GM19372 (cell line): ENCODE results near the gene FARS2.
A peak's percentile ranks its signal among the peaks of the same experiment; 100 is the strongest.

Experiments used
- ATAC-seq: cut with Tn5 transposase; IDR thresholded peaks from one replicate; pipeline ENCODE4 v1.9.1; 2021; ENCODE audit warnings: mild to moderate bottlenecking, low read depth, moderate library complexity; ENCODE audit not compliant: unreplicated experiment

The FARS2 gene

DNA sequence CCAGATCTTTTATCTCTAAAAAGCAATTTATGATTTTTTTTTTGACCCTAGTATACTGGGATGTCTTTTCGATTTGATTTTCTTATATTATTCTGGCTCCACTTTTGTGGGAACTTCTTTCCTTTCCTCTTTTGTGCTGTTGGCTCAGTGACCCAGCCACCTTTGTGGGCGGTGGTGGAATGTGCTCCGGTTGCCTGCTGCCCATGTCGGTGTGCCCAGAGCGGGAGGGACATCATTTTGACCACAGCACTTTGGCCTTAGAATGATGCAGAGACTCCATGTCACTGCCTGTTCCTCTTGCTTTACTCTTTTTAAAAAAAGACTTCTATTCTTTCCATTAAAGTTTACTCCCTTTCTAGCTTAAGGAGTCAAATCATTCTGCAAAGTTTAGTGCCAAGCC, 198.0 kb downstream of the FARS2 start:
- ATAC-seq, result no peak

DNA sequence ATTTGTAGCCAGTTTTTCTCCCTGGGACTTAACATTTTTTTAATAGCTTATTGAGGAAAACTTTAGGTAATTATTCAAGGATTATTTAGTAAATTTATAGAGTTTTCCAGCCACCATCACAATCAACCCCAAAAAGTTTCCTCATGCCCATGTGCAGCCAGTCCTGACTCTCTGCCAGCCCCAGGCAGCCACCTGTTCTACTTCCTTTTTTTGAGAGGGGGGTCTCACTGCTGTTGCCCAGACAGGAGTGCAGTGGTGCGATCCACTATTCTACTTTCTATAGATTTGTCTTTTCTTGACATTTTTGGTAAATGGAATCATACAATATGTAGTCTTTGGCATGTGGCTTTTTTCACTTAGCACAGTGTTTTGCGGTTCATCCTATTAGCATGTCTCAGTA, 200.1 kb downstream of the FARS2 start:
- no peak for ATAC-seq

DNA sequence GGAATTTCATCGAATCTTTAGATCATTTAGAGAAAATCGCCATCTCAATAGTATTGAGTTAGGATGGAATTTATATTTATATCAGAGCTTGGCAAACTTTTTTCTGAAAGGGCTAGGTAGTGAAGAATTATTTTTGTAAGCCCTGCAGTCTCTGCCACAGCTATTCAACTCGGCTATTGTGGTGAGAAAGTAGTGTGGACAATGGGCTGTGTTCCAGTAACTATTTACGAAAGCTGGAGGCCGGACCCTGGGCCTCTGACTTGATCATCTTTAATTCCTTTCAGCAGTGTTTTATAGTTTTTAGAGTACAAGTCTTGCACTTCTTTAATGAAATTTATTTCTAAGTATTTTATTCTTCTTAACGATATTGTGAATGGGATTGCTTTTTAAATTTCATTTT, 201.5 kb downstream of the FARS2 start:
- ATAC-seq, result no peak

DNA sequence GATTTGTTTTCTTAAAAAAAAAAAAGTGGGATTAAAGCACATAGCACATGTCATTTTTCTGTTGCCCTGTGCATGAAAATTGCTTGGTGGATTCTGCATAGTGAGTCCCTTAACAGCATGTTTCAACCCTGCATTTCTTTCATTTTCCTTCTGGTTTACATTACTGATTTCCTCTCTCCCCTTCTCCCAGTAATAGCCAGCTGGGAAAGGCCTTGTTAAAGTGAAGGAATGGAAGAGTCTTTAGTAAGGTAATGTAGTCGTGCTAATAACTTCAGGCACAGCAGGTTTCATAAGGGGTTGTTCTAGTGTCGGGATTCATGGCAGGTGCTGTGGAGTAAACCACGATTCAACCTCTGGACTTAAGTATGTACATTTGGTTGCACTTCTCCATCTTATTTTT, 202.4 kb downstream of the FARS2 start:
- ATAC-seq, result no peak

DNA sequence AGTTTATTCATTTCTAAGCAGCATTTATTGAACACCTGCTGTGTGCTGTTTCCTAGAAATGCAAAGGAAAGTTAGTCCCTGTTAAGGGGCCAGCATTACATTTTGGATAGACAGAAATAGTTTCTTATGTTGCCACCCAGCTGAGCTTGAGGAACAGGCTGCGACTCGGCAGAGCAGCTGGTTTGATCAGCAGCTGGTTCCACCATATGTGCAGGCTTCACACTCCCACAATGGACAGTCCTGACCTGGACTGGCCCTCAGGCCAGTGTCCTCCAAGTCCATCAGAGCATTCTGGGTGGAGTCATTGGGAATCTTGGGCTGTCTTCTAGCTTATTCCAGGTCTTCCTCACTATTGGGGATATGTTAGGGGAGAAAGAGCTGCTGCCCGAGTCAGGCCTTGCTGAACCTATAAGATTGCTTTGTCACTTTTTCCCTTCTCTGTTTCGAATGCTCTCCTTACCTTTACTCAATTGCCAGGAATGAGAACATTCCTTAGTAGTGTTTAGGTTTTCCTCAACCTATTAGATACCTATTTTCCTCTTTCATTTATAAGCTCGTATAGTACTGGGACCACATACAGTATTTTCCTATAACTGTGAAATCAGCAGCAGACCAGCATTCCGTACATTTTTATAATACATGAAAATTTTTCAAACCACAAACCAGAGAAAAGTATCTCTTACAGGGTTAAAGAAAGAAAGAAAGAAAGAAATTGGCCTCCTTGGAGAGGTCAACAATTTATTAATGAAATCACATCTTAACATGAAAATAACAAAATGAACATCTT, 203.0 kb downstream of the FARS2 start:
- ATAC-seq, result no peak

DNA sequence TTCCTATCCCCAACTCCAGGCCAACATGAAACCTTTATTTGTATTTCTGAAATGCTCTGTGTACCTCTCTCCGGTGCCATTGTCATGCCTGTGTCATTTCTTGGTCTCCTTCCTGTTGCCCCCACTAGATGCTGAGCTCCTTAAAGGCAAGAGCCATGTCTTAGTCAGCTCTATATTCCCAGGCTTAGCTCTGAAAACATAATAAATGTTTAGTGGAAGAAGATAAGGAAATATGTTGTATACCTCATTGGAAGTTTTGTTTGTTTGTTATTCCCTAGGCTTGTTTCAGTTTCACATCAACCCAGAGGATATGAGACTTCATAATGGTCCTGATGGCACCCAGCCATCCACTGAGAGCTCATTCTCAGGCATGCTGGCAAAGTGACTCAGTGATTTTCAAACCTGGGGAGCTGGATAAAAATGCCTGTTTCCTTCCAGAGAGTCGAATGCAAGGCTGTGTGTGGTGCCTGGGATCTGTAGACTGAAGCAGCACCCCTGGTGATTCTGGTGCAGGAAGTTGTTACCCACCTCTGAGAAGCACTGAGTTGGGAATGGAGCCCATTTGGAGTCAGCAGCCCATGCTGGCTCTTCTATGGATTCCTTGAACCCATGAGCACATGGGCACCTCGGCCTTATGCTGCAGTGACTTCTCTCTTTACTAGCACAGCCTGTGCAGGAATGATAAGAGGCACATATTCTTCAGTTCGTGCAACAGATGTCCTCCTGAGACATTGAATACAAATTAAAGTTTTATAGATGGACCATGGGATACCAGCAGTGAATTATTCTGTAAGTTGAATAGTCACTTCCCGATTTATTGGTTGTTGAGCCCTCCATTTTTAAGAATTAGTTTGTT, 205.2 kb downstream of the FARS2 start:
- no peak for ATAC-seq

DNA sequence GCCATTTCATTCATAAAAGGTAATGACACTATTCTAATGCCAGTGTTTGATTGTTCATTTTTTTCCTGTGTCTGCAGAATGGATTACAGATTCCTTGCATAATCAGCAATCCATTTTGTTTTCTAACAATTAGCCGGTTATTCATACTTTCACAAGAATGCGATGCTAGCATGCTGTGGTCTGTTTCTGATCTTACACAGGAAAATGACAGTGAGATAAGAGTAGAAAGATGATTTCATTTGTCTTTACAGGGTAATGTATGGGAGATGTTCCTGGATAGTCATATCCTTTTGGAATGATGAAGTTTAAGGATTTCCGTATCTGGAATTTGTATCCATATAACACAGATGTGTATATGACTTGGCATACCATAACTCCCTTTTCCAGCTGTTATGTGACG, 207.3 kb downstream of the FARS2 start:
- ATAC-seq, result no peak

DNA sequence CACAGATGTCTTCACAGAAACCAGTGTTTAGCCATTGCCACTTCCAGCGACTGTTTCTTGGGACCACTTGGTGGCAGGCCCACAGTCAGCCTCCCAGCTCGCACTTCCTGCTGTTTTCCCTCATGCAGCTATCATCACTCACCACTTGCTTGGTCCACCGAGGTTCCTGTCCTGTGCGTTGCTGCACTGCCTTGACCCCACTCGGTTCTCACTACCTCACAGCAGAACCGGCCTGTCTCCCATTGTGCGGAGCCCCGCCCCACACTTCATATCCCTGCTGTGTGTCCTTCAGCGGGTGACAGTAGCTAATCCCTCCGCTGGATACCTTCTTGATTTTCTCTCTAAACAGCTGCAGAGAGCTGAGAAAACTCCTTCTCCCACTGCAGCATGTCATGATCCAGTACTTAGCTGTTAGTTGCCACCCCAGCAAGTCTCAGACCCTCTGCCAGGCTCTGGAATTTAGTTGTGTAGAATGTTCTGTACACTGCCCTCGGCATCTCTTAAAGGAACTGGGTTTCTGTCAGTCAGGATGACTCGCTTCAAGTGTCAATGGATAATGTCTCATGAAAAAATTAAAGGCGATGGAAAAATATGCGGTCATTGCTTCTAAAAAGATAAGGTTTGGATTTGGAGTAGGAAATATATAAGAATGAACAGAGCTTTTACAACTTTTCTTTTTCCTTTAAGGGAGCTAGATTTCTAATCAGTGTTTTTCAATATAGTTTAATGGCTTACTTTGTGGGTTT, 208.0 kb downstream of the FARS2 start:
- no peak for ATAC-seq

DNA sequence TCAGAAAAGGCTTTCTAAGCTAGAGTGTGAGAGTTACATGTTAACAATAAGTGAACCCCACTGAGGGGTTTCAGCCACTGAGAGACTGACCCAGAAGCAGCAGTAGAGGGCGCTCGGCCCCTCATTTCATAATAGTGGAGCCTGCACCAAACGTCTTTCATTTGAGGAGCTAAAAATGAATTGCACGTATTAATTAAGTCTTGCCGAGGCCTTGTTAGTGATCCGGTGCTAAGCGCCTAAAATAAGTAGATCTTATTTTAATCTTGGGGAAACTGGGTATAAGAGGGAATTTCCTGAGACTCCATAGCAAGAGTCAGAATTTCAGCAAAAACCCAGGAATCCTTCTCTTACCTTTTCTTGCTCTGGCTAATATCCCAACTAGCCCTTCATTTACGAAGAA, 209.7 kb downstream of the FARS2 start:
- peak; percentile 59 for ATAC-seq

DNA sequence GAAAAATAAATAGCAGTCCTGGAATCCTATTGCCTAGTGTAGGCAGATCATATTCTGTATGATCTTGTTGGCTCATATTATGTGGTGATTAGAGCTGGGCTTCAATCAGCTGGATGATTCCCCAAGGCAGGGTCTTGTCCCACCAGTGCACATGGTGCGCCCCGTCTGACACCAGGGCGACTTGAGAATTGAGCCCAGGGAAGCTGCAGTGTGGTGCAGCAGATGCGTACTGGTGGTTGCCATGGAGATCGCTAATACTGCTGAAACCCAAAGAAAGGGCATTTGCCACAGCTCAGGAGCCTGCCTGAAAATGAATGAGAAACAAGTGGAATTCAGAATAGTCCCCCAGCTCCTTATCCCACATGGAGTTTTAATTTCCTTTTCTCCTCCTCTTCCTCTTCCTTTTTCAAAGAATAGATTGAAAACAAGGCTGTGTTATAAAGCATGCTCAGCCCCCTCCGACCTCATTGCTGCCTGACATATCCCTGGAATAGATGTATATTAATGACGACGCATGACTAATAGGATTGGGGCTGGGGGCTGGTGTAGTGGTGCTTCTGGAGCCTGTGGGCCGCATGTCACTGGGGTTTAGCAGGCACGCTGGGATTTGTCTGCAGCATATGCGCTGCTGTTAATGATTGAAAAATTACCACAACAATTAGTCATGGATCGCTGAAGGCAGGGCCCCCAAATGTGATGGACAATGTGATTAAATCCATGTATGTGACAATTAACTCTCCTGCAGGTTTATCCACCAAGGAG, 210.5 kb downstream of the FARS2 start:
- ATAC-seq, result no peak

DNA sequence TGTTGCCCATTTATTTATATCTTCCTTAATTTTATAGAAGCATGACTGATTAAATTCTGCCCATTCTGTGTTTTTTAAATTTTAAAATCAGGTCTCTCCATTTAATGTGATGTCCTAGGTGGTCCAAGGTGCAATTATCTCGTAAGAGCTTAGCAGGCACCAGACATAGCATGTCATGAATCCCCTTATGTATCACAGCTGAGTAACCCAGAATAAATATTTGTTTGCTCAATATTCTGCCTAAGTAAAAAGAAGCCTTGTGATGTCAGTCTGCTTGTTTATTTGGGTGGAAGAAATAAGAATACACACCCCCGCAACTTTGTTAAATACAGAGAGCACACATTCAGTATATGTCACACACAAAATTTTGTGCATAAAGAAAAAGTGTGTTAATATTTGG, 211.3 kb downstream of the FARS2 start:
- ATAC-seq, result no peak

DNA sequence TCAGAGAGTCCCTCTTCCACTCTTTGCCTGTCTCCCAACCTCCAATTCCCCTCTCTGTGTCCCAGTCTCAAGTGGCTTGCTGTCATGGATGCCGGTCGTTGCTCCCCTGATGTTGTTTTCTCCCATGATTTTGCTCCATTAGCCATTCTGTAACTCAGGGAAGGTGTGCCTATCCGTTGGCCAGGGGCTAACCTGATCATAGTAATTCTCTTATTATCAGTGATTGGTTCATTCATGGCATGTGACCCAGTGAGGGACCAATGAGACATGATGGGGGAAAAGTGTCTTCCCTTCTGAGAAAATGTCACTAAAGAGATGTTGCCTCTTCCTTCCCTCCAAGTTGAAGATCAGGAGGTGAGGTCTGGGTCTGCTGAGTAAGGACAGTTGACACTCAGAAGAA, 214.5 kb downstream of the FARS2 start:
- ATAC-seq, result no peak

DNA sequence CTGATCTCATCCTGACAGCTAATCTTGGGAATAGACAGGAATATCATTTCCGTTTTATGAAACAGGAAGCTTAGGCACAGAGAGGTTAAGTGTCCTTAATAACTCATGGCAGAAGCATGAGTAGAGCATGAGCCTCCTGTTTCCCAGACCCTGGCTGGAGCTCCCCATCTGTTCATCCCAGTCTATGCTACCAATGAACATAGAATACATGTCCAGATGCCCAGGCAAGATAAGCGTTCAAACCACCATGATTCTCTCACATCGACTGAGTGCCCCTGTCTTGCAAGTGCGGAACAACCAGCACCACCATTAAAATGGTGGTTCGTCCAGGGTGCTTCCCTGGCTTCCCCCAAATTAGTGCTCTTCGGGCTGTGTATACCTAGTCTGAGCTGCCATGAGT, 217.1 kb downstream of the FARS2 start:
- ATAC-seq, result no peak

DNA sequence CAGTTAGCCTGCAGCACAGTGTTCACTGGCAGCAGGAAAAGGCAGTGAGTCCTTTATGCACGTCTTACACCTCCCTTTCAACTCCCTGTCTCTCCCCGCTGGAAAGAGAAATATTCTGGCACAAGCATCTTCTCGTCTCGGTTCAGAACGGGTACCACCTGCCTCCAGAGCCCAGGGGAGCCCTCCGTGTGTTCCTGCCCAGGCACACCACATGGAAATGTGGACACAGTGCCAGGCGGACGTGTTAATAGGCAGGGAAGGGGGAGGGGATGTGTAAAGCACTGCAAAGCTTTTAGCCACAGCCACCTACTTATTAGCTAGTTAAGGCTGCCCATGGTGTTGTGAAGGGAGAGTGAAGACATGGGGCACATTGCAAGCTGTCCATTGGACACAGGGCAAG, 219.7 kb downstream of the FARS2 start:
- ATAC-seq, result no peak

DNA sequence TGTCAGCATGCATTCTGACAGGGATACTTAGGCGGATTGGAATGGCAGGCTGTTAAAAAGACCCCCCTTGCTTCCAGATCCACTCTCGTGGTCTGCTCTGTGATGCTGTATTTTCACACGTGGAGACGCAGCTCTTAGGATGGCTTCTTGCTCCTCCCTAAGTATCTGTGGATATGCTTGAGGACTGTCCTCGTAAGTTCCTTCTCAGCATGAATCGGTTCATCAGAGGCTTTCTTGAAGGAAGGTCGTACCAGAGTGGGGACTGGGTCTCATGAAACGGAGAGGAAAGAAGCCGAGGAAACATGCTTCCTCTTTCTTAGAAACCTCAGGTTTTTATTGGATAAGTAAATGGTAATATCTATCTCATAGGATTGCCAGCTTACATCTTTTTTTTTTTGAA, 220.4 kb downstream of the FARS2 start:
- no peak for ATAC-seq

DNA sequence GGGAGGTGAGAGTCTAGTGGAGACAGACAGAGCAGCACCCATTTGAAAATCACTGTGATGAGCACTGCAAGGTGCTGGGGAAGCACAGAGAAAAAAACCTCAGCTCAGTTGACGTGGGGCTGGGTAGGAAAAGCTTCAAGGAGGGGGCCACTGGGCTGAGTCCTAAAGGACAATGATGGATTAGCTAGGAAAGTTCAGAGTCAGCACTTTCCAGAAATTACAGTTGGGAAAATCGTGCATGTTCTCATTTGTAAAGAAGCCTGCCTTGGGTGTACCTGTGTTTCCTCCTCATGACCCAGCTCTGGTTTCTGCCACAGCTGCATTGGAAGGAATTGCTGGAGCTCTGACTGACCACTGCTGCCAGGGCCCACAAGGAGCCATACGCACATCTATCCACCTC, 221.3 kb downstream of the FARS2 start:
- no peak for ATAC-seq

DNA sequence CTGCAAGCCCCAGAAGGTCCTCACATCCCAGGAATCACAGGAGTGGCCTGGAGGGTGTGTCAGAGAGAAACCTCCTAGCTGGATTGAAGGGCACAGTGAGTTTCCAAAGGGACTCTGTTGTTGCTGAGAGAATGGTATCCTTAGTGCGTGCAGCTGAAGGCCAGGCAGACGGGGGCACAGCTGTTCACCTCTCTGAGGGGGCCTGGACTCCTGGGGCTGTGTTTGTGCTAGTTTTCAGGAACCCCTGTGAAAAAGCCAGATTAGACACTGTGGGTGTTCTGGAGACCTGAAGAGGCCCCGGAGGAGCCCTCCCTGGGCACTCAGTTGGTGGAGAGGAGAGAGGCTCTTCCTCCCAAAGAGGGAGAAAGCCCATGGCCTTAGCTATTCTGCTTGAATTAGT, 223.4 kb downstream of the FARS2 start:
- ATAC-seq, result no peak

DNA sequence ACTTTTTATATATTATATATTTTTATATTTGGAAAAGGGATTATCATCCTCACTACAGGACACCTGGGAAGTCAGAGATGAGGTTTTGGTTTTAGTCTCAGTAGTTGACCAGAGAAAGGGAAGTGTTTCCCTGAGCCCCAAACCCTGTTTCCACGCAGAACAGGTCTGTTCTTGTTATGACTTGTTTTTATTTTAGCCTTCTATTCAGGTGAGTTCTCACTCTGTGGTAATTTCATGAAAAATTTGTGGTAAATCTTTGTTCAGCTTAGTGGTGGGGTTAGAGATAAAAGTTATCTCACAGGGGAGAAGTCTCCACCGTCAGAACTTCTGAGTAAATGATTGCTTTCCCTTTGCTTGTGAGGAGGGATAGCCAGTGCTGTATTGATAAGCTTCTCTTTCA, 224.9 kb downstream of the FARS2 start:
- peak; percentile 95 for ATAC-seq

DNA sequence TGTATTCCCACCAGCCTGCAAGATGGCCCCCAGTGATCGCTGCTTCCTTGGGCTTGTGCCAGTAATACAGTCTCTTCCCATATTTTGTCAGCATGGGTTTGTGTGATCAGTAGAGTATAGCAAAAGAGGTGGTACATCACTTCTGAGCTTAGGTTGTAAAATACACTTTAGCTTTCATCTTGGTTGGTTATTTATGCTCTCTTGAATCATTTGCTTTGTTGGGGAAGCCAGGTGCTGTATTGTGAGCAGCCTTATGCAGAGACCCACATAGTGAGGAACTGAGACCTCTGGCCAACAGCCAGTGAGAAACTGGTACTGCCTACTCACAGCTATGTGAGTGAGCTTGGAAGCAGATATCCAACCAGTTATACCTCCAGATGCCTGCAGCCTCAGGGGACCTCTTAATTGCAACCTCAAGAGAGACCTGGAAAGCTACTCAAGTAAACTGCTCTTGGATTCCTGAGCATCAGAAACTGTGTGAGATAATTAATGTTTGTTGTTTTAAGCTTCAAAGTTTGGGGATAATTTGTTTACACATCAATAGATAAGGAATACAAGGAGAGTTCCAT, 229.3 kb downstream of the FARS2 start:
- no peak for ATAC-seq

DNA sequence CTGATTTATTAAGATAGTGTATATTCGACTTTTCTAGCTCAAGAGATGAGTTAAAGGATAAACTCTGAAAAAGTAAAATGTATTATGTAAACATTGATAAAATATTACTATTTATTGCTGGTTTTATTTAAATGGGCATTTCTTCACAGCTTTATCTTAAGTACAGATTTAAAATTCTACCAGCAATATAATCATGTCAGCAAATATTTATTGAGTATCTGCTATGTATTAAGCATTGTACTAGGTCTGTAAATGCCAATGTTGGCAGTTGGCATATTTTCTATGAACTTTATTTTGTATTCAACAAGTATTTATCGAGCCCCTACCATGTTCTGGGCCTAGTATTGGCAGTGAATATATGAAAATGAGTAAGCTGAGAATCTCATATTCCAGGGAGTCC, 231.0 kb downstream of the FARS2 start:
- no peak for ATAC-seq
